ENCODE data around the gene DKK2.

Gene DKK2

GRCh38 chr4:106907216-106907615, 128.9 kb downstream of the DKK2 start:
- no peak for DNase-seq

DNA sequence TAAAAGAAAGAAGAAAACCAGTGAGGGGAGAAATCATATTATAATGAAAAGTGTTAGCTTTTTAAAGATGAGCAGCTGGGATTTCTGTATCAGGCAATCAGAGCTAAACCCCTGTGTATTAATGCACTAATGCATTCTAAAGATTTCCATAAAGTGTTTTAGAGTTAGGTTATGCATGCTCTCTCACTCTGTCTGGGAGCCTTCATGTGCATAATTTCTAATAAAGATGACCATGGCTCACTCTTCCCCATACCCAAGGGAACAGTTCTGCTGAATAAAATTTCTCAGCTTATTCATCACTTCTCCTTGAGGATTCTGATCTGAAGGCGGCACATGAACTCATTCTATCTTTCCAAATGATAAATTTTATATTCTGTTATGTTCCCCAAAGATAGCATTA, 129.4 kb downstream of the DKK2 start:
- no peak for DNase-seq

DNA sequence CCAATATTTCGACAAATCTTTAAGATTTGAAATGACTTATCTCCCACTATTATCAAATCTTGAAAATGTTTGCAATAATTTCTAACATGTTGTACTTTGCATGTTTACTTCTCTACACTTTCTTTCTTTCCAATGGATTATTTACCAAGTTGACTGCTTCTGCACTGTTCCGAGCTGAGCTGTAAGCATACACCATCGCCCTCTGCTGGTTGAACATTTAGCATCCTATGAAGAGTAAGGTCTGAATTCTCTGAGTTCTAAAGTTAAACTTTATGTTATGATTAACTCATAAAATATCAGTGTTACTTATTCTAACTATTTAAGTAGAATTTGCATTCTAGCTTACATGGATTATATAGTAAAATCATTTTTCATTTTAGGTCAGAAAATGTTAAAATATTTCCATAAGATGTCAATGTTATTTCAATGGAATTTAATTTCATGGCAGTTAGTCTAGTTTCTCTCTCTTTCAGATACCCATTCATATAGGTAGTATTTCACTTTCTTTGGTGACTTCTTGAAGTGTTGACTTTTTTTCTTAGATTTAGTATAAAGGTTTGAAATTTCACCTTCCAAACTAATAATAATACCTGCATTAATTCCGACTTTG, 137.4 kb downstream of the DKK2 start:
- no peak for DNase-seq

DNA sequence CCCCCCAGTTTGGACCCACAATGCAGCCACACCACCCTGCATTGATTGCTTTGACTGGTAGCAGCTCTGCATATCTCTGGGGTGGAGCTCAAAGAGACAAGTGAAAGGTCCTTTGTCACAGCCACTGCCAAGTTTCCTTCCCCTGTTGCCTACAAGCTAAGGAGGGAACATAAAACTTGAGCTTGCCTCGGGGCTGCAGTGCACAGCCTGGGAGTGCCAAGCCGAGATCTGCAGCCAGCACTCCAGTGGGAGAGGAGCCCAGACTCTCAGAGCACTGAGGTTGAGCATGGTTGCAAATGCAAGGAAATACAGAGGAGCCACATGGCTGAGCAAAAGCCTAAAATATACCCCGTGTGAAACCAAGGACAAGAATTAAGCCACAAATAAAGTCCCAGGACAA, 142.2 kb downstream of the DKK2 start:
- no peak for DNase-seq

DNA sequence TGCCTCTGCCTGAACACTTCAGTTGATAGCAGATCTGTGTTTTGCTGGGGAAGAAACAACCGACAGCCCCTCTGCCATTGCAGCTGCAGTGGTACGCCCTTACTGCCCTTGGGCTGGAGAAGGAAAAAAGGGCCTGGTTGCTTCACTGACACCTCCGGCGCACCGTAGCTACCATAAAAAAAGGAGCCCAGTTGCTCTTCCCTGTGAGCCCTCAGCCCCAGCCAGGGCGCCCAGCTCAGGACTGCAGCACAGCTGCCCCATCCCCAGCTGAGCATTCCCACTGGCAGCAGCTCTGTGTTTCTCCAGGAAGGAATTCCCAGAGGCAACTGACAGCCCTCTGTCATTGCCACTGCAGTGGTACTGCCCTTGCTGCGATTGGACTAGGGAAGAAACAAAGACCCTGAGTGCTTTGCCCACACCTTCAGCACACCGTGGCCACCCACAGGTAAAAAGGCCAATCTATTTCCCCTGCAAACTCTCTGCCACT, 142.7 kb downstream of the DKK2 start:
- DNase-seq: no peak

DNA sequence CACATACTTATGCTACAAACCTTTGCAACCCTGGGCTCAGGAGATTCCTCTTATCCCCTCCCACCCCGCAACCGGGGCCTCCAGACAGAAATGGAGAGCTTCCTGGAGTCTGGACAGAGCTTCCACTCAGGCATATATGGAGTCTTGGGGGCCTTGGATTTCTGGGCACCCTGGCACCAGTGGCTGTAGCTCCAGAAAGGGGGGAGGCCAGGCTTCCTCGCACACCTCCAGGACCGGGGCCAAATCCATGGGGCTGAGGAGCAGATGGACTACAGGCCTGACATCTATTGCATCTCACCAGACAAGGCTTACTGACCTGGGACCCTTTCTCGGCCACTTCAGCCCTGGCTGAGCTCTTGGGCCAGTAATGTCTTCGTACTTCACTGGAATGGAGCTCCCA, 143.3 kb downstream of the DKK2 start:
- no peak for DNase-seq

DNA sequence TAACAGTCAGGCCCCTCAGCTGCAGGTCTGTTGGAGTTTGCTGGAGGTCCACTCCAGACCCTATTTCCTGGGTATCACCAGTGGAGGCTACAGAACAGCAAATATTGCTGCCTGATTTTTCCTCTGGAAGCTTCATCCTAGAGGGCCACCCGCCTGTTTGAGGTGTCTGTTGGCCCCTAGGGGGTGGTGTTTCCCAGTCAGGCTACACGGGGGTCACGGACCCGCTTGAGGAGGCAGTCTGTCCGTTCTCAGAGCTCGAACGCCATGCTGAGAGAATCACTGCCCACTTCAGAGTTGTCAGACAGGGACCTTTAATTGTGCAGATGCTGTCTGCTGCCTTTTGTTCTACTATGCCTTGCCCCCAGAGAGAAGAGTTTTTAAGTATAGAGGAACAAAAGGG, 160.8 kb downstream of the DKK2 start:
- DNase-seq: no peak

Data from T1000 (cell line).